Parathyroid adenoma (tissue), 2 donors: Measurements from ENCODE around the gene NGEF.

Experiments used
- H2AFZ ChIP-seq: fragments of 300-600 bp; sonication (generic); one replicate; pipeline ENCODE4 v1.7.0; 2017; ENCODE audit warnings: antibody characterized with exemption, mild to moderate bottlenecking
- H3K27ac ChIP-seq: fragments of 300-600 bp; sonication (generic); one replicate; pipeline ENCODE4 v1.7.0; 2017
- H3K27me3 ChIP-seq: fragments of 300-600 bp; sonication (generic); one replicate; pipeline ENCODE4 v1.7.0; 2017; ENCODE audit warnings: low read length; ENCODE audit not compliant: control insufficient read depth, insufficient read depth
- H3K36me3 ChIP-seq: fragments of 300-600 bp; sonication (generic); one replicate; pipeline ENCODE4 v1.7.0; 2017; ENCODE audit warnings: low read length; ENCODE audit not compliant: control insufficient read depth, insufficient read depth
- H3K4me1 ChIP-seq: fragments of 300-600 bp; sonication (generic); one replicate; pipeline ENCODE4 v1.7.0; 2017; ENCODE audit warnings: control low read depth
- H3K4me2 ChIP-seq: fragments of 300-600 bp; sonication (generic); one replicate; pipeline ENCODE4 v1.7.0; 2017; ENCODE audit warnings: low read length
- H3K4me3 ChIP-seq: fragments of 300-600 bp; sonication (generic); one replicate; pipeline ENCODE4 v1.7.0; 2017; ENCODE audit warnings: low read depth, low read length
- H3K79me2 ChIP-seq: fragments of 300-600 bp; sonication (generic); one replicate; pipeline ENCODE4 v1.7.0; 2017; ENCODE audit warnings: control low read depth
- H3K9ac ChIP-seq: fragments of 300-600 bp; sonication (generic); one replicate; pipeline ENCODE4 v1.7.0; 2017; ENCODE audit warnings: mild to moderate bottlenecking
- H3K9me3 ChIP-seq: fragments of 300-600 bp; sonication (generic); one replicate; pipeline ENCODE4 v1.7.0; 2017; ENCODE audit warnings: low read length; ENCODE audit not compliant: control insufficient read depth
- TF ChIP-seq, protein P1 (sequence below): fragments of 300-600 bp; sonication (generic); IDR thresholded peaks from one replicate; pipeline ENCODE4 v1.7.0; 2017; ENCODE audit warnings: antibody characterized with exemption, mild to moderate bottlenecking
- donor health status: primary hyperparathyroidism.

NGEF gene

DNA sequence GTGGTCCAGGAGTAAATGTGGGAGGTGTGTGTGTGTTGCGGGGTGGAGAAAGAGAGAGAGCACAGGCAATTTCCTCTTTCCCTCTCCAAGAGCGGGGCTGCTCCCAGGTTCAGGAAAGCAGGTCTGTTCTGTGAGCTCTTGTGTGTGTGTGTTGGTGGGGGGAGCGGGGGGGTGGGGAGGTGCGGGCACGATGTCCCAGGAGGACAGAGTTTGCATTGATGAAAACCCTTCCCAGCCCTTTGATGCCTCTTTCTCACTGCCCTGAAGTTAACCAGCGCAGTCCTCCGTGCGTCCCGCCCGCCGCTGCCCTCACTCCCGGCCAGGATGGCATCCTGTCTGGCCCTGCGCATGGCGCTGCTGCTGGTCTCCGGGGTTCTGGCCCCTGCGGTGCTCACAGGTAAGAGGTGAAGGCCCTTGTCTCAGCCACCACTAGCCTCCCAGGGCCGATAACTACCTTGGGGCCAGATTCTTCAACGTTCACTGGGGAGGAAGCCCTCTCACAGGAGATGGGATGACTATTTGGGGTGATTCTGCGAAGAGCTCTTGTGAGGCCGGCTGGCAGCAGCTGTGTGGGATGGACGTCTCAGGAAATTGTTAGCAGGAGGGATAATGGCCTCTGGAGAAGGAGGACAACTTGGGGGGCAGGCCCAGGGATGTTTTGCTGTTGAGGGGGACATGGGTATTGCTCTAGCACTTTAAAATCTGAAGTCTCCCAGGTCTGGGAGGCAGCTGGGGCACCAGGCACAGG lies 142.9 kb downstream of the NGEF start, which contains the start of gene SNORC:
Gene SNORC (plus strand): TSS at position 247 of the 748 bp plus-strand sequence. CDS start 78 bp downstream, at position 325.
- H2AFZ ChIP-seq: no peak within 1 kb of the TSS
- H3K4me3 ChIP-seq: no peak within 1 kb of the TSS
- no peaks in the 10 kb centered on the region for H3K27me3 ChIP-seq
- H3K36me3 ChIP-seq: no peaks in the 10 kb centered on the region
- no peaks in the 10 kb centered on the region for H3K9me3 ChIP-seq
- no peak within 1 kb of the TSS for H3K4me2 ChIP-seq
- no peak within 1 kb of the TSS for H3K27ac ChIP-seq
- TF ChIP-seq, protein P1, sequence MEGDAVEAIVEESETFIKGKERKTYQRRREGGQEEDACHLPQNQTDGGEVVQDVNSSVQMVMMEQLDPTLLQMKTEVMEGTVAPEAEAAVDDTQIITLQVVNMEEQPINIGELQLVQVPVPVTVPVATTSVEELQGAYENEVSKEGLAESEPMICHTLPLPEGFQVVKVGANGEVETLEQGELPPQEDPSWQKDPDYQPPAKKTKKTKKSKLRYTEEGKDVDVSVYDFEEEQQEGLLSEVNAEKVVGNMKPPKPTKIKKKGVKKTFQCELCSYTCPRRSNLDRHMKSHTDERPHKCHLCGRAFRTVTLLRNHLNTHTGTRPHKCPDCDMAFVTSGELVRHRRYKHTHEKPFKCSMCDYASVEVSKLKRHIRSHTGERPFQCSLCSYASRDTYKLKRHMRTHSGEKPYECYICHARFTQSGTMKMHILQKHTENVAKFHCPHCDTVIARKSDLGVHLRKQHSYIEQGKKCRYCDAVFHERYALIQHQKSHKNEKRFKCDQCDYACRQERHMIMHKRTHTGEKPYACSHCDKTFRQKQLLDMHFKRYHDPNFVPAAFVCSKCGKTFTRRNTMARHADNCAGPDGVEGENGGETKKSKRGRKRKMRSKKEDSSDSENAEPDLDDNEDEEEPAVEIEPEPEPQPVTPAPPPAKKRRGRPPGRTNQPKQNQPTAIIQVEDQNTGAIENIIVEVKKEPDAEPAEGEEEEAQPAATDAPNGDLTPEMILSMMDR: no peak
- no peaks in the 10 kb centered on the region for H3K79me2 ChIP-seq
- no peak within 1 kb of the TSS for H3K9ac ChIP-seq
- H3K4me1 ChIP-seq: no peaks in the 10 kb centered on the region

GRCh38 chr2:232869138-232870017 lies 143.7 kb downstream of the NGEF start:
- Histone ChIP-seq H3K4me2 (no peak overlapping the region), H3K4me1 (no peaks in the 10 kb centered on the region), H3K9me3 (no peaks in the 10 kb centered on the region), H3K9ac (no peak overlapping the region), H3K36me3 (no peaks in the 10 kb centered on the region), H3K27me3 (no peaks in the 10 kb centered on the region), H3K27ac (no peak overlapping the region), H2AFZ (no peak overlapping the region), H3K79me2 (no peaks in the 10 kb centered on the region), H3K4me3 (no peak overlapping the region)
- TF ChIP-seq, protein P1: no peak

- H3K4me1 ChIP-seq: peaks cover 5% of the 10 kb centered on the region
- TF ChIP-seq, protein P1: no peak
- no peaks in the 10 kb centered on the region for H3K79me2 ChIP-seq
- H3K9me3 ChIP-seq: no peaks in the 10 kb centered on the region
- no peak overlapping the region for H3K4me2 ChIP-seq
- H3K4me3 ChIP-seq: no peak overlapping the region
- H3K27me3 ChIP-seq: no peaks in the 10 kb centered on the region
- H3K27ac ChIP-seq: no peak overlapping the region
- H3K36me3 ChIP-seq: no peaks in the 10 kb centered on the region
- H2AFZ ChIP-seq: no peak overlapping the region
- H3K9ac ChIP-seq: no peak overlapping the region
Observed at GRCh38 chr2:232866104-232866503, 147.0 kb downstream of the NGEF start.

DNA sequence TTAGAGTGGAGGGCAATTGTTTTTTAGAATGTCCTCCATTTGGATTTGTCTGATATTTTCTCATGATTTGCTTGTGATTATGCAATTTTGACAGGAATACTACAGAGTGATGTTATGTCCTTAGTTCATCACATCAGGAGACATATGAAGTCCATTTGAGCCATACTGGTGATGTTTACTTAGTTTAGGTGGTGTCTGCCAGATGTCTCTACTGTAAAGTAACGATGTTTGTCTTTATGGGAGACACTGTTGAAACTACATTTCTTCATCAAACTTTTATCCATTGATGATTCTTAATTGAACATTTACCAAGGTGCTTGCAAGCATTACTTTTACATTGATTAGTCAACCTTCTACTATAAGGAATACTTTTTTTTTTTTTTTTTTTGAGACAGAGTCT lies 147.9 kb downstream of the NGEF start:
- Histone ChIP-seq H3K27ac (no peak overlapping the region), H3K36me3 (no peaks in the 10 kb centered on the region), H3K27me3 (no peaks in the 10 kb centered on the region), H3K9ac (no peak overlapping the region), H3K79me2 (no peaks in the 10 kb centered on the region), H3K4me1 (peaks cover 5% of the 10 kb centered on the region), H2AFZ (no peak overlapping the region), H3K4me3 (no peak overlapping the region), H3K9me3 (no peaks in the 10 kb centered on the region), H3K4me2 (no peak overlapping the region)
- TF ChIP-seq, protein P1: no peak
